GM11168 (cell line): ENCODE results near the gene KCNIP1.

ENCODE experiments used
- in situ Hi-C: fragments of 300-500 bp; cut with MboI; formaldehyde crosslinking; loops from one replicate; pipeline ENCODE4 v1.12.0; 2022; ENCODE audit warnings: low sequenced_read_pairs; ENCODE audit not compliant: unreplicated experiment

The KCNIP1 gene

DNA sequence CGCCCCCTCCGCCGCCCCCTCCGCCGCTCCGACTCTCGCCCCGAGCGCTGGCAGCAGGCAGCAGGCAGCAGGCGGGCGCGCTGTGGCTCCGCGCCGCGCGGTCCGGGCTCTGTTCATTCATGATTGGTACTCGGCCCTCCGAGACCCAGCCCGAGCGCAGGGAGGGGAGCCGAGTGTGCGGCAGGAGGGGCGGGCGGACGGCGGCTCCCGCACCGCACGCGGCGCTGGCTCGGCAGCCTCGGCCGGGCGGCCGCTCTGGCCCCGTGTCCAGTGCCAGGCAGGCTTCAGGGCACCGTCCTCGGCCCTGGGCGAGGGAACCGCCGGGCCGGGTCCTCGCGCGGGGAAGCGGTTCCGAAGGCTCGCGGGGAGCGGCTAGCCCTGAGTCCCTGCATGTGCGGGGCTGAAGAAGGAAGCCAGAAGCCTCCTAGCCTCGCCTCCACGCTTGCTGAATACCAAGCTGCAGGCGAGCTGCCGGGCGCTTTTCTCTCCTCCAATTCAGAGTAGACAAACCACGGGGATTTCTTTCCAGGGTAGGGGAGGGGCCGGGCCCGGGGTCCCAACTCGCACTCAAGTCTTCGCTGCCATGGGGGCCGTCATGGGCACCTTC lies at the start of gene KCNIP1:
KCNIP1 (plus strand) TSS at position 31 of the 607 bp plus-strand sequence.
- in situ Hi-C loops = no loop called here

DNA sequence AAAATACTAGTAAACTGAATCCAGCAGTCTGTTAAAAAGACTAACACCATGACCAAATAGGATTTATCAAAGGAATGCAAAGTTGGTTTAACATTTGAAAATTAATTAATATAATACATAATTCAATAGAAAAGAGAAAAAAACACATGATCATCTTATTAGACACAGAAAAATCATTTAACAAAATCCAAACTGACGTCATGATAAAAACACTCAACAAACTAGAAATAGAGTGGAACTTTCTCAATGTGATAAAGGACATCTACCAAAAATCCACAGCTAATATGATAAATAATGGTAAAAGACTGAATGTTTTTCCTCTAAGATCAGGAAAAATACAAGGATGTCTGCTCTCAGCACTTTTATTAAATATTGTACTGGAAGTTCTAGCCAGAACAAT lies 40.4 kb upstream of the KCNIP1 start:
- in situ Hi-C loops = no loop called here

DNA sequence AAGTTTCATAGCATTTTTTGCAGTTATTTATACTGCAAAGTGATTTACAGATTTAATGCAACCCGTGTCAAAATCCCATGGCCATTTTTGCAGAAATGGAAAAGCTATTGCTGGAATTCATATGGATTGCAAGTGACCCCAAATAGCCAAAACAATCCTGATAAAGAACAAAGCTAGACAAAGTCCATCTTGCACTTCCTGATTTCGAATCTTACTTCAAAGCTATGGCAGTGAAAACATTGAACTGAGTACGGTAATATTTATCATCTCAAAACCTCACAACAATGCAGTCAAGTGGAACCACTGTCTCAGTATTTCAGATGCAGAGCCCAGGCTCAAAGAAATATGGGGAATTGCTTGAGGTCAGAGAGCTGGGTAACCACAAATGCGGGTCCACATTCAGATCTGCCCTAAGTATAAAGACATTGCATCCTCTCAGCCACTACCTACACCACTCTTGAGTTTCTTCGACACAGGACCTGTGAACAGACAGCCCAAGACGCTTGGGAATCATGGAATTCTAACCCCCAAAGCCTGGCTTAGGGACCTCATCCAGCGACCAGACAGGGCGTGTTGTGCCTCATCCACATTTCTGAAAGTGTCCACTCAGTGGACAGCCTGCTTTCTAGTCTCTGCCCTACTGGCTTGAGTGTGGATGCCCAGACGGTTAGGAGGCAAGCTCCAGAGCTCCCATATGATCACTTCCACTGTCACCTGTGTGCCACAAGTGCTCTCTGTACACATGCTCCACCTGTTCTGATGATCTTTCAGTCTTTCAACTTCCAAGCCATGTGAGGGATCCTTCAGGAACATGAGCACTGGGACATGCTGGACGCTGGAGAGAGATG lies 39.3 kb upstream of the KCNIP1 start:
- in situ Hi-C loops = no loop called here

GRCh38 chr5:170466553-170466952 lies 37.3 kb upstream of the KCNIP1 start:
- in situ Hi-C loops = no loop called here

GRCh38 chr5:170466988-170467707 lies 36.7 kb upstream of the KCNIP1 start:
- in situ Hi-C loops = no loop called here

DNA sequence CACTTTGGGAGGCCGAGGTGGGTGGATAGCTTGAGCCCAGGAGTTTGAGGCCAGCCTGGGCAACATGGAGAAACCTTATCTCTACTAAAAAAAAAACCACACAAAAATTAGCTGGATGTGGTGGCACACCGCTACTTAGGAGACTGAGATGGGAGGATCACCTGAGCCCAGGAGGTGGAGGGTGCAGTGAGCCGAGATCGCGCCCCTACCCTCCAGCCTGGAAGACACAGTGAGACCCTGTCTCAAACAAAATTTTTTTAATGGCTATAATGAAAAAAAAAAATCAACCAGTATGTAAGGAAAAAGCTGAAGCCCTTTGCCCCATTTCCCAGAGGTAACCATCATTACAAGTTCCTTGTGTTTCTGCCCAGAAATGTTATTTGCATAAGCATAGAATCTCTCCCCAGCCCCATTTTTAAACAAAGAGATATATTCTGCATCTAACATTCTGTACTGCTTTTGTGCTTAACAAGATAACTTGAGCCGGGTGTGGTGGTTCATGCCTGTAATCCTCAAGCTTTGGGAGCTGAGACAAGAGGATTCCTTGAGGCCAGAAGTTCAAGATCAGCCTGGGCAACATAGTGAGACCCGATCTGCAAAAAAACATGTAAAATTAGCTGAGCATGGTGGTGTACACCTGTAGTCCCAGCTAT lies 35.1 kb upstream of the KCNIP1 start:
- in situ Hi-C loops = no loop called here

- in situ Hi-C loops = no loop called here
These were observed 34.4 kb upstream of the KCNIP1 start for GRCh38 chr5:170469414-170469813.

GRCh38 chr5:170470275-170470674 lies 33.5 kb upstream of the KCNIP1 start:
- in situ Hi-C loops = no loop called here

DNA sequence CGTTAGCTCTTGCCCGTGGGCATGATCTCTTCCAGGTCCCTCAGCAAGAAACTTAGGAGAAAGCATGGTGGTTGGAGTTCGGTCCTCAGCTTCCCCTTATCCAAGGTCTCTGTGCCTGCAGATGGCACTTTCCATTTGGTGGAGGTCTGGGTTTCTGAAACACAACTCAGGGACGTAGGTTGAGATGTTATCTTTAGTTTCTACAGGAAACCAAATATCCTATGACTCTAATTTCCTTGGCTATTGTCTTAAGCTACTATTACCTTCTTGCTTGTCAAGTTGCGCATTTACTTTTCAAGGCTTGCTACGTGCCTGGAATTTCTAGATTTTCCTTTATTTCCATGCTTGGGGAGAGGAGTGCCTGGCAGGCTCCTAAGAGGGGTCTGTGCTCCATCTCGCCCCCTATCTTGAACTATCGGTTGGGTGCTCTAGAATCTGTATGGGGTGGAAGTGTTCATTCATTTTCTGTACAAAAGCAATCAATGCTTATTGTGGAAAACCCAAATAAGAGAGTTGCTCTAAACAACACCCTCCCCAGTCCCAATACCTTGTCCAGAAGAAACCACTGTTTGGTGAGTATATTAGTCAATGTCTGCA lies 32.9 kb upstream of the KCNIP1 start:
- in situ Hi-C loops = no loop called here

DNA sequence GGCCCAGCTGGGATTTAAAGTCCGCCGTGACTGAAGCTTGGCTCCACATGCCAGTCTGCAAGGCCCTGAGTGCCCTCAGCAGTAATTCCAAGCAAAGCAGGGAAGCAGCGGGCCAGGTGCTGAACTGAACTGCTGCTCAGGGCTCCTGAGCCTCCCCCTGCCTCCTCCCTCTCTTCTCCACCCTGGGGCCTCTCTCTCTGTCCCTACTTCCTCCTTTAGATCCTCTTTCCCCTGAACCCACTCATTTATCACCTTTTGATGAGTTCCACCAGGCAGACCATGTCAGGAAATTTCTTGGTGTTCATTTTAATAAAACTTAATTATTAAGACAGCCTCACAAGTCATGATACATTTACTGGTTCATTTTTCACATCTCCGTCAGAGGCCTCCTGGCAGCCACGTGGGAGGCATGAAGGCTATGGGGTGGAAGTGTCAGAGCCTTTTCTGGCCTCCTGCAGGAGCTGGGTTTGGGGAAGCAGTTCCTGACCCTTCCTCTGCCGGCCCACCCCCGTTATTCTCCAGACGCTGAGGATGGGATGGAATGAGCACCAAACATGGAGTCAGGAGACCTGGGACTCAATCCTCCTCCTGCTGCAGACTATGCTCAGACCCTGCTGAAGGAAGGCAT lies 32.2 kb upstream of the KCNIP1 start:
- in situ Hi-C loops = no loop called here

- in situ Hi-C loops = no loop called here
These were observed 30.2 kb upstream of the KCNIP1 start for GRCh38 chr5:170473642-170474041.

GRCh38 chr5:170474489-170475274 lies 29.1 kb upstream of the KCNIP1 start:
- in situ Hi-C loops = no loop called here

DNA sequence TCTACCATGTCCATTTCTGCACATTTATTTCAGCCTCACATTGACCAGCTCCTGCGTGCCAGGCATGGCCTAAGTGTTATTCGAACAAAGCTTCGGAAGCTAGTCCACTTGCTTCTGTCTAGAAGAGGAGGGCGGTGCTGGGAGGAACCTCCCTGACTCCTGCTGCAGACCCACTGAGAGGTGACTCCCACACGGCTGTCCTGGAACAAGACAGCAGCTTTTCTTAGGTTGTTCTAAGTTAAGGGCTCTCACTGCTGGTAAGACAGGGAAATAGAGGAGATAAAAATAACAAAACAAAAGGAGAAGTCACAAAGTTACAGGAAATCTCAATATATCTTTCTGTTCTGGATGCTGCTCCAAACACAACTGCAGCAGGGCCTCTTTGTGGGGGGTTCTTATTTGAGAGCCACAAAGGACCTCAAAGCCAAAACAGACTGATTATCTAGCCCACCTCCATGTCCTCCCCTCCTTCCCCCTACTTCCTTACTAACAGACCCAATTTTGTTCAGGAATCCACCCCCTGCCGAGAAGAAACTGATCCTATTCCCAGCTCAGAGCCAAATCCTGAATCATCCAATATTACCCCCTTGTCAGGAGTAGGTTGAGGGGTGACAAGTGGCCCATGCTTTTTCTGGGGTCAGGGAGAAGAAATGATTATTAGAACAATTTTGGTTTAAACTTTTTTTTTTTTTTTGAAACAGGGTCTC lies 28.4 kb upstream of the KCNIP1 start:
- in situ Hi-C loops = no loop called here

DNA sequence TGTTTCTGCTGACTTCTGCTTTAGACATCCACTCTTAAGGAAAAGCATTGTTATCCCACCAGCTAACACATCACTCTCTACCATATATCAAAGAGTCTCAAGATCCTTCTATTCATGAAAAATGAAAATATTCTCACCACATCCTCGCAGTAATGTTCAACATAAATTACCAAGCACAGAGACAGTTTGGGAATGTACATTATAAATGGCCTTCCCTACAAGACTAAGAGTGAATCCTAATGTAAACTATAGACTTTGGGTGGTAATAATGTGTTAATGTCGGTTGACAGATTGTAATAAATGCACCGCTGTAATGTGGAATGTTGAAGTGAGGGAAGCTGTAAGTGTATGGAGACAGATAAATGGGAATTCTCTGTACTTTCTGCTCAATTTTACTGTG lies 27.1 kb upstream of the KCNIP1 start:
- in situ Hi-C loops = no loop called here

DNA sequence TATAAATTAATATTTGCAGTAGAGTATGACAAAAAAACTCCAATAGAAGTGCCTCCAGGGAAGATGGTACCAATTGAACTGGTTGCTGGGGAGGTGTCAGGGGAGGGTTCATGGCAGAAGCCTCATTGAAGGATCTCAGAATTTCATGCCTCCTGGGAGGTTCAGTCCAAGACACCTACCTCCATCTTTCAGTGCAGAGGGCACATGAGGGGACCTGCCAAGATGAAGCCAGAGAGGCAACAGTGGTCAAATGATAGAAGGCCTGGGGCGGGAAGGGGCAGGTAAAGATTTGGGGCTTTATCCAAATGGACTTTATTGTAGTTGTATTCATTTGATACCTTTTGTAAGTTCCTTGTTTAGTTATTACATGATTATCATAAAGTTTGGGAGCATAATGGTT lies 25.9 kb upstream of the KCNIP1 start:
- in situ Hi-C loops = no loop called here

DNA sequence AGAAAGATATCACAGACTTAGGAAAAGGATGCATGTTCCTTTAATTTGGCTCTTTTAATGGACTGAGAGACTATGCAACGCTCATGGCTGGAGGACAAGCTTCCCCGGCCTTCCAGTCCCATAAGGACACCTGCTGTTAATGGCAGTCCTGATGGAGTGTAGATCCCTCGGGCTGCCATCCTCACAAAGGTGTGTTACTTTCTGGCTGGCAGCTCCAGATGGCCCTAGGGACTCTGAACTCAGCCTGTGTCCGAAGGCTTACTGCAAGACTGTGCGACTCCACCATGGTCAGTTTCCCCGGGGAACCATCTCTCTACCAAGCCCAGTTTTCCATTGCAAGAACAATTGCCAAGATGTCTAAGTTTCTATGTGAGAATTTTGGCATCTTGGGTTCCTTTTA lies 25.5 kb upstream of the KCNIP1 start:
- in situ Hi-C loops = no loop called here

DNA sequence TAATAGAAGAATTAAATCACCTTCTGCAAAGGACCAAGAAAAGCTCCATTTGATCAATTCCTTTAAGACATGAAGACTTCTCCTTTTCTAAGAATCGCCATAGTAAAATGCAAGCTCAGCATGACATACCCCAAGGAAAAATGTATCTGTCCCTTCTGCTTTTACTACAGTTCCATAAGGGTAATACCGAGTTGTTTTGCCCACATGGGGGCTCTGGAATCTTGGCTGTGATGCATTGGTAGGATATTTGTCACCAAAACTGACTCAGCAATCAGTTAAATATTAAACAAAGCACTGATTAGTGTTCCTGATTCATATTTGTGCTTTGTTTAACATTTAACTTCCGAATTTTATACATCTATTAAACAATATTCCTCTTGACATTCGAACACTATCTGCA lies 24.3 kb upstream of the KCNIP1 start:
- in situ Hi-C loops = no loop called here

GRCh38 chr5:170480260-170480659 lies 23.6 kb upstream of the KCNIP1 start:
- in situ Hi-C loops = no loop called here

- in situ Hi-C loops = no loop called here
These were observed 22.0 kb upstream of the KCNIP1 start for GRCh38 chr5:170481849-170482248.
